ENCODE data around the gene SPON1.
A peak's percentile ranks its signal among the peaks of the same experiment; 100 is the strongest.
"Not testable (repeated sequence)": the region's sequence is repeated elsewhere in the genome, so short reads cannot be mapped to it uniquely, and the experiment has no call there.

SPON1 gene

DNA sequence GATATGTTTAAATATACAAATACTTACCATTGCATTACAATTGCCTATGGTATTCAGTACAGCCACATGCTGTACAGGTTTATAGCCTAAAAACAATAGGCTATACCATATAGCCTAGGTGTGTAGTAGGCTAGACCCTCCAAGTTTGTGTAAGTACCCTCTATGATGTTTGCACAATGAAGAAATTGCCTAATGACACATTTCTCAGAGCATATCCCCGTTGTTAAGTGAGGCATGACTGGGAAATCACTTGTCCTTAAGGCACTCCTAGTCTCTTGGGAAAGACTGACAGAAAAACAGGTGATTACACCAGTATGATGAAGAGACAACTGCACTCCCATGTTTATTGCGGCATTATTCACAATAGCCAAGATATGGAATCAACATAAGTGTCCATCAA is 187.2 kb downstream of the SPON1 start:
- no peak for DNase-seq (ENCODE audit: low read depth)
- TF ChIP-seq, protein P1, sequence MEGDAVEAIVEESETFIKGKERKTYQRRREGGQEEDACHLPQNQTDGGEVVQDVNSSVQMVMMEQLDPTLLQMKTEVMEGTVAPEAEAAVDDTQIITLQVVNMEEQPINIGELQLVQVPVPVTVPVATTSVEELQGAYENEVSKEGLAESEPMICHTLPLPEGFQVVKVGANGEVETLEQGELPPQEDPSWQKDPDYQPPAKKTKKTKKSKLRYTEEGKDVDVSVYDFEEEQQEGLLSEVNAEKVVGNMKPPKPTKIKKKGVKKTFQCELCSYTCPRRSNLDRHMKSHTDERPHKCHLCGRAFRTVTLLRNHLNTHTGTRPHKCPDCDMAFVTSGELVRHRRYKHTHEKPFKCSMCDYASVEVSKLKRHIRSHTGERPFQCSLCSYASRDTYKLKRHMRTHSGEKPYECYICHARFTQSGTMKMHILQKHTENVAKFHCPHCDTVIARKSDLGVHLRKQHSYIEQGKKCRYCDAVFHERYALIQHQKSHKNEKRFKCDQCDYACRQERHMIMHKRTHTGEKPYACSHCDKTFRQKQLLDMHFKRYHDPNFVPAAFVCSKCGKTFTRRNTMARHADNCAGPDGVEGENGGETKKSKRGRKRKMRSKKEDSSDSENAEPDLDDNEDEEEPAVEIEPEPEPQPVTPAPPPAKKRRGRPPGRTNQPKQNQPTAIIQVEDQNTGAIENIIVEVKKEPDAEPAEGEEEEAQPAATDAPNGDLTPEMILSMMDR (conservative IDR thresholded peaks at IDR 0.05; ENCODE audit: low read depth, low read length): no peak
- no peak overlapping the region for H3K4me3 ChIP-seq (ENCODE audit: low read depth, low read length)

DNA sequence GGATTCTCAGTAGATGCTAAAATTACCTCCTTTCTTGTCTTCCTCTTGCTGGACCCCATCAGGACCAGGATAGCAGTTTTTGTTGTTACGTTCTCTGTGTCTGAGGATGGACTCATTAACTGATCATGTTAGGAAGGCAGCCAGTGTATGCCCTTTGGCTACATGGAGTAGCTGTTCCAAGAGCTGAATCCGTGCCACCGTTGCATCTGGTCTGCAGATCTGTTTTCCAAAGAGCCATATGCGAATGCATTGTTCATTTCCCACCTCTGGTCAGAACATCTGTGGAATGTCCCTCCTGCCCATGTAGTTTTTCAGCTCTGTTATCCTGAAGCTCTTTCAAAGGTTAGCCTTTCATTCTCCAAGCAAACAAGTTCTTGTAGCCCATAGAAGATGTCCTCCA is 188.4 kb downstream of the SPON1 start:
- no peak for DNase-seq (ENCODE audit: low read depth)
- no peak overlapping the region for H3K4me3 ChIP-seq (ENCODE audit: low read depth, low read length)
- TF ChIP-seq, protein P1 (conservative IDR thresholded peaks at IDR 0.05; ENCODE audit: low read depth, low read length): no peak

DNA sequence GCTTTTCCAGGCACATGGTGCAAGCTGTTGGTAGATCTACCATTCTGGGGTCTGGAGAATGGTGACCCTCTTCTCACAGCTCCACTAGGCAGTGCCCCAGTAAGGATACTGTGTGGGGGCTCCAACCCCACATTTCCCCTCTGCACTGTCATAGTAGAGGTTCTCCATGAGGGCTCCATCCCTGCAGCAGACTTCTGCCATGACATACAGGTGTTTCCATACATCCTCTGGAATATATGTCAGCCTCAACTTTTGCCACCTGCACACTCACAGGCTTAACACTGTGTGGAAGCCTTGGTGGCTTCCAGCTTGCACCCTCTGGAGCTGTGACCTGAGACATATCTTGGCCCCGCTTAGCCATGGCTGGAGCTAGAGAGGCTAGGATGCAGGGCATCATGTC is 191.6 kb downstream of the SPON1 start:
- not testable (repeated sequence) for DNase-seq (ENCODE audit: low read depth)

DNA sequence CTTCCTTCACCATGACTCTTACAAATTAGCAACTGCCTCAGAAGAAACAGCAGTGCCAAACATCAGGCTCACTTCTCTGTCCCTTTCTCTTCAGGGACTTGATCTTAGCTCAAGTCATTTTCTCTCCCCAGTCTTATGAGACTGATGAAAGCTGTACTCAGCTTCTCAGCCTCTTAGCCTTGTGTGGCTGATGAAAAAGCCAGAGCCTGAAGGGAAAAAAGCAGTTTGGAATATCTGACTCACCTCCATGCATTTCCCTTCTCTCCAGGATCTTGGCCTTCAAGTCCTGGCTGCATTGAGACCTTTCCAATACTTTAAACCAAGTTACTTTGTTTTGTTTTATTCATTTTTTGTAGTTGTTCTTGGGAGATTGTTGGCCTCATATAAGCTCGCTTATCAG is 195.9 kb downstream of the SPON1 start:
- TF ChIP-seq, protein P1 (conservative IDR thresholded peaks at IDR 0.05; ENCODE audit: low read depth, low read length): no peak
- H3K4me3 ChIP-seq (ENCODE audit: low read depth, low read length): no peak overlapping the region
- DNase-seq (ENCODE audit: low read depth): no peak

More for the DNA sequence above, 191.6 kb downstream of the SPON1 start:
- H3K4me3 ChIP-seq (ENCODE audit: low read depth, low read length): not testable (repeated sequence)

DNA sequence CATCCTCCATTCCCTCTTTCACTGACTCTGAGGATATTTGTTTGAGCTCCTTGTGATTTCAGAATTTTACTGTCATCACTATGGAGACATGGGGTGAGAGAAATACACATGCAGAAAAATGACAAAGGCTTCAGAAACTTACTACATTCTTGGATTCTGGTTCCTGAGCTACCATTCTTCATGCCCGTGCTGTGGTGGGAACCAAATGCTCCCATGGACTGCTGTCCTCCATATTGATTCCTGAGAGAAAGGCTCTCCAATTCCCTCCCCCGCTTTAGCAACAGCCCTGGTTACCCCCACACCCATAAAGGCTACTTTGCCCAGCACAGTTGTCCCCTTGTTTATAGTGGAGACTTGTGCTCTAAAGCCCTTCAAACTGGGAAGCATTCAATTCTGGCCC is 201.1 kb downstream of the SPON1 start:
- DNase-seq (ENCODE audit: low read depth): no peak
- H3K4me3 ChIP-seq (ENCODE audit: low read depth, low read length): no peak overlapping the region
- TF ChIP-seq, protein P1 (conservative IDR thresholded peaks at IDR 0.05; ENCODE audit: low read depth, low read length): no peak

DNA sequence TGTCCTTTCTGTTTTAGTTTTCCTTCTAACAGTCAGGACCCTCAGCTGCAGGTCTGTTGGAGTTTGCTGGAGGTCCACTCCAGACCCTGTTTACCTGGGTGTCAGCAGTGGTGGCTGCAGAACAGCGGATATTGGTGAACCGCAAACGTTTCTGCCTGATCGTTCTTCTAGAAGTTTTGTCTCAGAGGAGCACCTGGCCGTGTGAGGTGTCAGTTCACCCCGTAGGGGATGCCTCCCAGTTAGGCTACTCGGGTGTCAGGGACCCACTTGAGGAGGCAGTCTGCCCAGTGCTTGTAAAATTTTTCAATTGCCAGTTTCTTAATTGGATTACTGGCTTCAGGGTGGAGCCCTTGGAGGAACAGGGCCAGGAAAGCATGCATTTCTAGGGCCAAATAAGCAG is 211.2 kb downstream of the SPON1 start:
- not testable (repeated sequence) for DNase-seq (ENCODE audit: low read depth); H3K4me3 ChIP-seq (ENCODE audit: low read depth, low read length)

DNA sequence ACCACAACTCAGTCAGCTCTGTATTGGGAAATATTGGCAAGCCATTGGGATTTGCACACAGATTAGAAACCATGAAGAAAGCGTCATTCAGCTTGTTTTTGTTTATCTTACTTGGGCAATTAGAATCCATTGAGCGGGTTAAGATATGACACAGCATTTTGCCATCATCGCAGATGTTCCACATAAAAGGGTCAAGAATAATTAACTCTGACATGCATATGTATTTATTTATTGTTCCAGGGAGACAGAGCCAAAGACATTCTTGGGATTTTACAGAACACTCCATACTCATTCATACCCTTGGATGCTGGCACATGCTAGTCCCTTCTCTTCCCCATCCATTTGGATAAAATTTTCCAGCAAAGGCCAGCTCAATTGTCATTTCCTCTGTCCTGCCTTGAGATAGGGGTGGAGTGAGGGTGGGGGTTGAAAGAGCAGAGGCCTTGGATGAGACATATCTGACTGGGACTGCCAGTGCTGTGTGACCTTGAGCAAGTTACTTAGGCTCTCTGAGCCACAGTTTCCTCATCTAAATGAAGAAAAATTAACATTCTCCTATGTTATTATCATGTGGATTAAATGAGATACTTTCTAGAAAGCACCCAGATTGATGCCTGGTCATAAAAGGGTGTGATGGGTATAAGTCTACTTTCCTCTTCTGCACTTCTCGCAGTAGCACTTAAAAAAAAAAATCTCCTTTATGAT is 216.7 kb downstream of the SPON1 start:
- H3K4me3 ChIP-seq (ENCODE audit: low read depth, low read length): no peak overlapping the region
- TF ChIP-seq, protein P1 (conservative IDR thresholded peaks at IDR 0.05; ENCODE audit: low read depth, low read length): no peak
- peak; percentile 1 for DNase-seq (ENCODE audit: low read depth)

DNA sequence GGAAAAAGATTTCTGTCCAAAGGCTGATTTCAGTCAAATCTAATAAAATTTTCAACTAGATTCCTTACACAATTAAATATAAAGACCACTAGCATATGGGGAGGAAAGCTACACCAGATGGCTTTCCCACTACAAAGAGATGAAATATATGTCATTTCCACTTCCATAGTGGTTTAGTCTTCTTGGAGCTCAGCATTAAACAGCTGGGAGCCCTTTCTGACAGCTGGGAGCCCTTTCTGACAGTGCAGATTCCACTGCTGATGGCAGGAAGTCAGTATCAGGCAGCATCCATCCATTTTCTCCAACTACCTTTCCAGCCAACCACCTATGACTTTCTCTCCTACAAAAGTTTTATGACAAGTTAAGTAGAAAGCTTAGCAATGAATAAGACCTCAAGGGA is 218.6 kb downstream of the SPON1 start:
- TF ChIP-seq, protein P1 (conservative IDR thresholded peaks at IDR 0.05; ENCODE audit: low read depth, low read length): no peak
- no peak for DNase-seq (ENCODE audit: low read depth)
- H3K4me3 ChIP-seq (ENCODE audit: low read depth, low read length): no peak overlapping the region

Measured in choroid plexus epithelial cell (primary cell).